ENCODE data around the gene HERPUD1.
"Not testable (repeated sequence)": the region's sequence is repeated elsewhere in the genome, so short reads cannot be mapped to it uniquely, and the experiment has no call there.

Gene HERPUD1

DNA sequence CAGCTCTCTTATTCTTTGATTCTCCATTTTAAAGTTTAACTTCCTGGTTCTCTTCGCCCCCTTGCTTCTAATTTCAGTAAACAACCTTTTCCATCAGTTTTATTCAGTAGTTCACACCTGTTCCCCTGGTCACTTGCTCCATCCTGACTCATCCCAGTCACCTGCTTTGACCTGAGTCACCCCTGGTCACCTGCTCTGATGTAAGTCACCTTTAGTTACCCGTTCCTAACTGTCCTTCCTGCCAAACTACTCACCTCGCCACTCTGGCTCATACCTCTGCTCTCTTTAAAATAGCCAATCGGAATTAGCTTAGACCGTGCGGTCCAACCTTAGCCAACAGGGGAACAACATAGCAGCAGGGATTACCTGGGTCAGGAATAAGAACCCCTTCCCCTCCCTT is 52.7 kb downstream of the HERPUD1 start:
- DNase-seq = no peak

DNA sequence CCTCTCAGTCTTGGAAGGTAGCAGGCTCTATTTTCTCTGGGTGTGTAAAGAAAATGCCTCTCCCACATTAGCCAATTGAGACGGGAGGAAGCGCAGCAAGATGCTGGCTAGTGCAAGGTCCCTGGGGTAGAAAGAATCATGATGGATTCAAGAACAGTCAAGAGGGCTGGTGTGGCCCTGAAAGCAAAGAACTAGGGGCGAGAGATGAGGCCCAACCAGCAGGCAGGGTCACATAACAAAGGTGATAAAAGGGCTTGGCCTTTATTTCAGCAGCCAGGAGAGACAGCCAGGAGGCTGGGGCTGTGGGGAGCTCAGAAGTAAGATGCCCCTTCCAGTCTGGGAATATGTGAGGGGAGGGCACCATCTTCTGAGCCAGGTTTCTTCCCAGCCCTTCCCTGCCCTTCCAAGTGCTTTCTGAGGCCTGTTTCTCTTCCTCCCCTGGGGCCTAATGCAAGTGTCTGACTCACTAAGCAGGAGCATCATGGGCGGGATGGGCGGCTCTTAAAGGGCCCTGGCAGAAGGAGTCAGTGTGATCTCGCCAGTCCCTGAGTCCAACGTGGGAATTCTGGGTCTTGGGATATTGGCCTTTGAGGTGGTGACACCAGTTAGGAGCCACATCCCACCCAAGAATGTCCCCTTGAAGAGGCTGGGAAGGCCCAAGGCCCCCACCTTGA is 53.5 kb downstream of the HERPUD1 start:
- peak; percentile 48 for DNase-seq

DNA sequence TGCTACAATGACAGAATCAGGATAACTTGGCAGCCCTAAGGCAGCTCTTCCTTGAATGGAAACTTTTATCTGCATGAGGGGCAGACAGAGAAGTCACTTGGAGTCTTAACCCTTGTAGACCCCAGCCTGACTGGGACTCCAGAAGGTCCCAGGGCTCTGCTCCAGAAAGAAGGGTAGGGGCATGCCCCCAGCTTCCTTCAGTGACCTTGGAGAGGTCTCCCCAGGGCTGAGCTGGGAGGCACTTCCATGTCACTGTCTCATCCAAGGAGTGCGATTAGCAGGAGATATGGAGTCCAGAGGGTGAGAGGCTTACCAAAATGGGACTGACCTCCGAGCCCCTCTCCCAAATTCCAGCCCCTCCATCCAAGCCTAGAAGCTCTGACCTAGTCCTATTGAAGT is 54.0 kb downstream of the HERPUD1 start:
- DNase-seq = no peak

DNA sequence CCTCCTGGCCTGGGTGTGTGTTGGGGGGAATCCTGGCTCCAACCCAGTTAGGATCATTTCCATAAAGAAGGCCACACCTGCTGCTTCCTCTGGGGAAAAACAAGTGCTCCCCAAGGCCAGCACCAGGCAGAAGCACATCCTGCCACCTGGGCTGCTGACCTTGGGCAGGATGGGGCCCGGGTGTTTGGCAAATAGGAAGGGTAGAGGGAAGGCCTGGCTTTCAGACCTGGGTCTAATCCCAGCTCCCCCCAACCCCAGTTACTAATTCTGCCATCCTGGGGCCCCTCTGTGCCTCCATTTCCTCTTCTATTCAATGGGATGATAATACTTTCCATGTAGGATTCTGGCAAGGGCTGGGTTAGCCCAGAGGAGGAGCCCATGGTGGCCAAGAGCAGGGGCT is 54.4 kb downstream of the HERPUD1 start:
- DNase-seq = no peak

DNA sequence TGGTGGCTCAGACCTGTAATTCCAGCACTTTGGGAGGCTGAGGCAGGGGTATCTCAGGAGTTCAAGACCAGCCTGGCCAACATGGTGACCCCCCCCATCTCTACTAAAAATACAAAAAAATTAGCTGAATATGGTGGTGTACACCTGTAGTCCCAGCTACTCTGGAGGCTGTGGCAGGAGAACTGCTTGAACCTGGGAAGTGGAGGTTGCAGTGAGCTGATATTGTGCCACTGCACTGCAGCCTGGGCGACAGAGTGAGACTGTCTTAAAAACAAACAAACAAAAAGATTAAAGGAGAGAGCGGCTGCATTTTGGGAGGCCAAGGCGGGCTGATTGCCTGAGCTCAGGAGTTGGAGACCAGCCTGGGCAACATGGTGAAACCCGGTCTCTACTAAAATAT is 55.0 kb downstream of the HERPUD1 start:
- DNase-seq = not testable (repeated sequence)

DNA sequence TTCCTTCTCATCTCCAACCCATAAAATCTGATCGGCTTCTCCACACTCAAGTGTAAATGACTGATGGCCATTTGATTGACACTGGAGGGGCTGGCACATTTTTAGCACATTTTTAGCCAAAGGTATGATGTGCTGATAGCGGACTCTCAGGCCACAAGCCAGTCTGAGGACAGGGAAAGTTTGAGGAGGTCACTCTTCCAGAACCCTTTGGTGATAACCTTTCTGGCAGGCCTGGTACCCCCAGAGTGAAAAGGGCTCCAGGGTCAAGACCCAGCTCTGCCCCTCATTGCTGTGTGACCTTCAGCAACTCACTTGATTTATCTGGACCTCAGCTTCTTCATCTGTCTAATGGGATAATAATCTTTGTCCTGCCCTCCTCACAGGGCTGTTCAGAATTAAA is 55.8 kb downstream of the HERPUD1 start:
- DNase-seq = no peak

DNA sequence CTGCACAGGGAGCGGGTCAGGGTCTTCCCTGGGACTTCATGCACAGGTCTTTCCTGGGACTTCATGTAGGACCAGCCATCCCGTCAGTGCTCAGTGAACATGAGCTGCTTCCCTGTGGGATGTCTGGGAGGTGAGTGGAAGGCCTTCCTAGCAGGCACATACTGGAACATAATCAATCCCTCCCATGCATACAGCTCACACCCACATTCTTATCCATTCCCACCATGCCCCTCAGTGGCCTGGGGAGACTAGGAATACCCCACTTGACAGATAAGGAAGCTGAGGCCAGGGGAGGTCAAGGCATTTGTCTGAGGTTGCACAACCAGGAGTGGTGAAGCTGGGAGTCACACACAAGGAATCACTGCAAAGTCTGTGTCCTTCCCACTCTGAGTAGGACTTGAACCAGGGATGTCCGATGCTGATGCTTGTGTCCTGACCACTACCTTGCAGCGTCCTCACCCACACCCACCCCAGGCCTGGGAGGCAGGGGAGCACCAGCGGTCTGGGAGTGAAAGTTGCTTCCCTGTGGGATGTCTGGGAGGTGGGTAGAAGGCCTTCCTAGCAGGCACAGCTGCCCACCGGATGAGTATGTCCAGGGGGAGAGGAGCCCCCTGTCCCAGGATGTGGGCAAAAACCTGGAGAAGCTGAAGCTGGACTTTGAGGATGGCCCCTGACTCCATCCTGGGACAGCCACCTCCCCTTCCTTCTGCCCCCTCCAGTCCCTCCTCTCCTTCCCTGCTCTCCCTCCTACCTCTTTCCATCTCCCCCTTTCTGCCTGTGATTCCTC is 56.4 kb downstream of the HERPUD1 start:
- DNase-seq = no peak

DNA sequence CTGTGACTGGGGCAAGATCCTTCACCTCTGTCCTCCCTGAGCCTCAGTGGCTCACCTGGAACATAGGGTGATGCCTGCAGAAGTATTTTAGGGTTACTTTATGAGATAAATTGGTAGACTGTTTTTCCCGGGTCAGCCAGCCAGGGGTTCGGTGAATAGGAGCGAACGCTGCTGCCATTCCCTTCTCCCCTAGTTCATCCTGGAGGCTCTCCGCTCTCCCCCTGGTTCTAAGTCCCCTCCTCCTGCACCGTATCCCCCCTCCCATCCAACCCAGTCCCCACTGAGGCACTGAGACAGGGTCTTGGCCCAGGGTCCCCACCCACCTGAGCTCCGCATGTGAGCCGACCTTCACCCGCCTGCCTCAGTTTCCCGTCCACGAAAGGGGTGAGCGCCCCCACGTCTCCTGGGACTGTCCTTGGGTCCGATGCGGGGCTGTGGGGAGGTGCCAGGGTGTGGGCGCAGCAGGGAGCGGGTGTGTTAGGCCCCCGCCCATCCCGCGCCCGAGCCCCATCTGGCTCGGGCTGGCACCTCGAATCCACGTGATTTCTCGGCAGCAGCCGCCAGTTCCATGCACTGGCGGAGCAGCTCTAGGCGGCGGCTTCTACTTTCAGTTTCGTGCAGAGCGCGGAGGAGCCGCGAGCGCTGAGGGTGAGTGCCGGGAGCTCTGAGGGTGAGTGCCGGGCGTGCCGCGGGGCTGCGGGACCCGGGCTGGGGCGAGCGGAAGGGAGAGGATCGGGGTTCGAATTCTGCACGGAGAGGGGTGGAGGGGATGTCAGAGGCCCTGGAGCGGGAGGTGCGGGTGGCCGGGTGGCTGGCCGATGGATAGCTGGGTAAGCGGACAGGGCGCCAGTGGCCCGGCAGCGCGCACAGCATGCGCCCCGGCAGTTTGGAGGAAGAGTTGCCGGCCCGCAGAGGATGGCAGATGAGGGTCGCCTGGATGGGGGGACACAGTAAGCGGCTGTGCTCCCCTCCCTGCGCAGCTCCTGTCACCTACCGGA is 57.3 kb downstream of the HERPUD1 start, which contains the start of gene NLRC5:
Gene NLRC5 (plus strand): TSS at position 610 of the 998 bp plus-strand sequence. CDS start 31,156 bp downstream, outside the sequence.
- DNase-seq = peak; percentile 86

DNA sequence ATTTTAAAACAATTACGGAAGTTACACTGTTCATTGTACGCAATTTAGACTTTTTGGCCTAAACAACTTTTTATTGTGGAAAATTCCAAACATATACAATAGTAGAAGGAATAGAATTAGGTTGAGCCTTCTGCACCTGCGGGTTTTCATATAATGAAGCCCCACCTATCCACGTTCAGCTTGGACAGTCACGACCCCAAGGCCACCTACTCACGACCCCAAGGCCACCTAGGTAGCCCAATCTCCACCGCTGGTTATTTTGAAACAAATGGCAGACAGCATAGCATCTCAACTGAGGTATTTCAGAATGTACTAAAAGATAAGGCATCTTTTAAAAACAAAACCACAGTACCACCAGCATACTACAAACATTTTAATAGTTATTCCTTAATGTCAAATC is 58.0 kb downstream of the HERPUD1 start:
- DNase-seq = no peak

DNA sequence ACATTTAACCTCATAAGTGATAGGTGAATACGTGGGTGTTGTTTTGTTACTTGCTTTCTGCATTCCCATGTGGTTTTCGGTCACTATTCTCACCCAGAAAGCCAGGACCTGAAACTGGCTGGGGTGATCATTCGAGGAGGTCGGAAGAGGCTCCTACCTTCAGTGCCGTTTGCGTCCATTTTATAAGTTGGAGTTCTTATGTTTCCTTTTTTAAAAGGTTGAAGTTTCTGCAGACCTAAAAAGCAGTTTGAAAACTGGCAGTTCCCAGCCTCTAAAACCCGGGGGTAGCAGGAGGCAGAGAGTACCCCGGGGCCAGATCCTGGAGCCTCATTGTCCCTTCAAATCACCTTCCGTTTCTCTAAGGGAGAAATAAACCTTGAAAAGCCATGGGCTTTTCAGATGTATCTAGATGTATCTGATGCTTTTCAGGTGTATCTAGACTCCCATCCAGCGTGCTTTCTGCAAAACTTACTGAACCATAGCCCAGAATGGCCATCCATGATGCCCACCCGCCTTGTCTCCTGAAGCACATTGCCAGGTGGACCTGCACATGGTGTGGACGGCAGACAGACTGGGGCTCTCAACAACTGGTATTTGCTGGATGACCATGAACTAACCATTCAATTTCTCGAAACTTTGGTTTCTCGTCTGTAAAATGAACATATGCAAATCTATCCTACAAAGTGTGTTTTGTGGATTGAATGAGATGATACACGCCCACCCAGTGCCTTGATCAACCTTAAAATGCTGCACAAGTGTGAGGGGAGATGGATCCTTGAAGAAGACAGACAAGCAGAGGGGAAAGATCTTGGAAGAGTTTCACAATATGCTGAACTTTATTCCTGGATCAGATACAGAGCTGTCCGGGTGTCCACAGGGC is 58.7 kb downstream of the HERPUD1 start:
- no peak for DNase-seq

DNA sequence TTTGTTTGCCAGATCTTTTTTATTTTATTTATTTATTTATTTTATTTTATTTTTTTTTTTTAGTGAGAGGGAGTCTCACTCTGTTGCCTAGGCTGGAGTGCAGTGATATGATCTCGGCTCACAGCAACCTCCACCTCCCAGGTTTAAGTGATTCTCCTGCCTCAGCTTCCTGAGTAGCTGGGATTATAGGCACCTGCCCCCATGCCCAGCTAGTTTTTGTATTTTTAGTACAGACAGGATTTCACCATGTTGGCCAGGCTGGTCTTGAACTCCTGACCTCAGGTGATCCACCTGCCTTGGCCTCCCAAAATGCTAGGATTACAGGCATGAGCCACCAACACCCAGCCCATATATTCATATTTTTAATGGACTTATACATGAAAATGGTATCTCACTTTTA is 60.5 kb downstream of the HERPUD1 start:
- DNase-seq = not testable (repeated sequence)

DNA sequence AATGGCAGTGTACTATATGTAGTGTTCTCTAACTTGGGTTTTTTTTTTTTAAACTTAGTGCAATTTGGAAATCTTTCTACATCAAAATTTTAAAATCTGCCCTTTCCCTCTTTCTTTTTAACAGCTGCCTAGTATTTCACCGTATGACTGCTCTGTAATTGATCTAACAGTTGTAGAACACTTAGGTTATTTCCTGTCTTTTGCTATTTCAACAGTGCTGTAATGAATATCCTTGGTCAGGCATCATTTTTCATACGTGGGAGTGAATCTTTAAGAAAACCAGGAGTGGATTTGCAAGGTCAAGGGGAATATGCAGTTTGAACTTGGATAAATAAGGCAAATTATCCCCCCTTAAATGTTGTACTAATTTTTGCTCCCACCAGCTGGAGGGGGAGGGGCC is 61.3 kb downstream of the HERPUD1 start:
- no peak for DNase-seq

DNA sequence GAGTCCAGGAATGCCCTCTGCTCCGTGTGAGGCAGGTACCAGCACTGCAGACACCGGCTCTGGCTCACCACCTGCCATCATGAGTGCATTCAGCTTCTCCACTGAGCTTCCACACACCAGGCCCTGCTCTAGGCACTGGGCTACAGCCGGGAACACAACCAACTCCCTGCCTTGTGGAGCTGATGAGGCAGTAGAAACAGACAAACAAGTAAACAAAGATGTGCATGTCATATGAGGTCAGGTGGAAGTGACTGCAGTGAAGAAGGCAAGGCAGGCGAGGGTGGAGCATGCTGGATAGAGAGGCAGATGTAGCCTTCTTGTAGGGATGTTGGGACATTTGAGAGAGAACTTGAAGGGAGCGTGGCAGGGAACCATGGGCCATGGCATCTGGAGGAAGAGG is 62.4 kb downstream of the HERPUD1 start:
- no peak for DNase-seq

All from NCI-H2171 (cell line).